Measurements from ENCODE around the gene DCLK2. TPM values are rescaled to one million over a fixed set of nuclear protein-coding genes. Genes with fewer than 3 reads are reported as not detected.
A peak's percentile ranks its signal among the peaks of the same experiment; 100 is the strongest.

The DCLK2 gene
- total RNA-seq, 2 experiments from 2014 or later, result not detected

DNA sequence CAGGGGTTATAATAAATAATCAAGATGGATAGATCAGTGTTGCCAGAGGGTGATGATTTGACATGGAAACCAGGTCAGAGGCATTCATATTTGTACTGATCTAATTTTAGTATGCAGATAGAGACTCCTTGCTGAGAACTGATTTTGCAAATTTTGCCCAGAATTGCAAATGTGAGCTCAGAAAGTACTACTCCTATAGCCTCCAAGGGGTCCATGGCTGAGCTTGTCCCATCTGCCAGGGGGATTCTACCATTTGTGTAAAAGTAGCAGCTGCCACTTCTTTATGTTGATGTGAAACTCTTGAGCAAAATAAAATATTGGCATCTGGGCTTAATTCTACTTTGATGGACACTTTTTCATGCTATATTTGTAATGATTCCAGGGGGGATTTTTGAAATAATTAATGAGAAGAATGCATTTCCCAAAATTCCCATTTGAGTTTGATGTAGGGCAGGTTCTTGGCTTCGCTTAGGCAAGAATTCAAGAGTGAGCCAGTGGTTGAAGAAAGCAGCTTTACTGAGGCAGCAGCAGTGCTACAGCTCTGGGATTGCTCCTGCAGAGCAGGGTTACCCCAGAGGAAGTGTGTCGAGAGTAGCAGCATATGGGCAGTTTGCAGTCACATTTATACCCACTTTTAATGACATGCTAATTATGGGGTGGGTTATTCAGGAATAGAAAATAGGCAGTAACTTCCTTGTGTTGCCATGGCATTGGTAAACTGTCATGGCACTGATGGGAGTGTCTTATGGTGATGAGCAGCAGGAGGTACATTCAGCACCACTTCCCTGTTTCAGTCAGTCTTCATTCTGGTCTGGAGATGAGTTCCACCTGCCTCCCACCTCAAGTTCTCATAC lies 38.7 kb upstream of the DCLK2 start:
- no peak overlapping the region for H3K27ac ChIP-seq (ENCODE audit: low read depth, low read length, poor library complexity, severe bottlenecking)
- ChIA-PET CTCF (ENCODE audit: unreplicated experiment) (interaction anchor here (0.5 kb wide), 1 partner anchor 169 kb away, joined by 3 read pairs; no protein-coding TSS in a partner anchor), POLR2A (no interaction called here)
- no peaks in the 10 kb centered on the region for H3K79me2 ChIP-seq (ENCODE audit: insufficient read depth, low read depth, low read length)
- H3K4me1 ChIP-seq (ENCODE audit: insufficient read depth, low read length, poor library complexity, severe bottlenecking), result peaks cover 10% of the 10 kb centered on the region
- H3K4me3 ChIP-seq (ENCODE audit: low read depth, low read length, poor library complexity, severe bottlenecking), result no peak overlapping the region
- BruUV-seq (replicated peaks), result no TSS peak
- H3K36me3 ChIP-seq (ENCODE audit: insufficient read depth, low read length), result no peaks in the 10 kb centered on the region
- no peaks in the 10 kb centered on the region for H3K9me2 ChIP-seq (ENCODE audit: insufficient read depth, low read length)
- TF ChIP-seq, protein P1, sequence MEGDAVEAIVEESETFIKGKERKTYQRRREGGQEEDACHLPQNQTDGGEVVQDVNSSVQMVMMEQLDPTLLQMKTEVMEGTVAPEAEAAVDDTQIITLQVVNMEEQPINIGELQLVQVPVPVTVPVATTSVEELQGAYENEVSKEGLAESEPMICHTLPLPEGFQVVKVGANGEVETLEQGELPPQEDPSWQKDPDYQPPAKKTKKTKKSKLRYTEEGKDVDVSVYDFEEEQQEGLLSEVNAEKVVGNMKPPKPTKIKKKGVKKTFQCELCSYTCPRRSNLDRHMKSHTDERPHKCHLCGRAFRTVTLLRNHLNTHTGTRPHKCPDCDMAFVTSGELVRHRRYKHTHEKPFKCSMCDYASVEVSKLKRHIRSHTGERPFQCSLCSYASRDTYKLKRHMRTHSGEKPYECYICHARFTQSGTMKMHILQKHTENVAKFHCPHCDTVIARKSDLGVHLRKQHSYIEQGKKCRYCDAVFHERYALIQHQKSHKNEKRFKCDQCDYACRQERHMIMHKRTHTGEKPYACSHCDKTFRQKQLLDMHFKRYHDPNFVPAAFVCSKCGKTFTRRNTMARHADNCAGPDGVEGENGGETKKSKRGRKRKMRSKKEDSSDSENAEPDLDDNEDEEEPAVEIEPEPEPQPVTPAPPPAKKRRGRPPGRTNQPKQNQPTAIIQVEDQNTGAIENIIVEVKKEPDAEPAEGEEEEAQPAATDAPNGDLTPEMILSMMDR (conservative IDR thresholded peaks at IDR 0.05; ENCODE audit: low read length), result no peak
- no peak for TF ChIP-seq EZH2phosphoT487 (IDR thresholded peaks at IDR 0.05; ENCODE audit: borderline replicate concordance, low read depth, low read length)
- no peaks in the 10 kb centered on the region for H4K20me1 ChIP-seq (ENCODE audit: insufficient read depth, low read length)
- intact Hi-C loops (cut with micrococcal nuclease; ENCODE audit: unreplicated experiment), result no loop called here
- DNase-seq (ENCODE audit: low spot score), result peak; percentile 4
- no peak overlapping the region for H2AFZ ChIP-seq (ENCODE audit: low read length)
- H3K9me3 ChIP-seq (ENCODE audit: low read length), result no peaks in the 10 kb centered on the region
- H3K4me2 ChIP-seq (ENCODE audit: low read length), result no peak overlapping the region

DNA sequence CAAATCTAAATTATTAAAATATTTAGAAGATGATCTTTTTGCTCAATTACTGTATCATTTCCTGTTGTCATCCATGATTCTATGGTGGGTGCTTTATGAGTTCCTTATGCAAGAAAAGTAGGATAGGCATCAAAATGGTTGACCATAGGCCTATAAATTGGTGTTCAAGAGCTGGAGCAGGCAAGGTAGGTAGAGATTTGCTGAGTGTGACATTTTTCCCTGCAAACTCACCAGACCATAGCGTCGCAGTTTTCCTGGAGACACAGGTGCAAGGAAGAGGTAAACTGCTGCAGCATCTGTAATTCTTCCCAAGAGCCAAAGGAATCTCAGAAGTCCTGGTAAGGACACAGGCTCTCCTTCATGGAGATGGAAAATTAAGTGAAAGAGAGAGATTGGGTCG lies 33.7 kb upstream of the DCLK2 start:
- TF ChIP-seq, protein P1 (conservative IDR thresholded peaks at IDR 0.05; ENCODE audit: low read length), result no peak
- no peak for TF ChIP-seq EZH2phosphoT487 (IDR thresholded peaks at IDR 0.05; ENCODE audit: borderline replicate concordance, low read depth, low read length)
- Histone ChIP-seq H3K4me3 (ENCODE audit: low read depth, low read length, poor library complexity, severe bottlenecking) (no peak overlapping the region), H2AFZ (ENCODE audit: low read length) (no peak overlapping the region), H3K79me2 (ENCODE audit: insufficient read depth, low read depth, low read length) (no peaks in the 10 kb centered on the region), H4K20me1 (ENCODE audit: insufficient read depth, low read length) (no peaks in the 10 kb centered on the region), H3K9me3 (ENCODE audit: low read length) (no peaks in the 10 kb centered on the region), H3K4me1 (ENCODE audit: insufficient read depth, low read length, poor library complexity, severe bottlenecking) (no peaks in the 10 kb centered on the region), H3K9me2 (ENCODE audit: insufficient read depth, low read length) (no peaks in the 10 kb centered on the region), H3K36me3 (ENCODE audit: insufficient read depth, low read length) (no peaks in the 10 kb centered on the region), H3K27ac (ENCODE audit: low read depth, low read length, poor library complexity, severe bottlenecking) (no peak overlapping the region), H3K4me2 (ENCODE audit: low read length) (no peak overlapping the region)
- DNase-seq (ENCODE audit: low spot score), result no peak
- ChIA-PET CTCF (ENCODE audit: unreplicated experiment) (no interaction called here), POLR2A (no interaction called here)
- intact Hi-C loops (cut with micrococcal nuclease; ENCODE audit: unreplicated experiment), result no loop called here
- BruUV-seq (replicated peaks), result no TSS peak

DNA sequence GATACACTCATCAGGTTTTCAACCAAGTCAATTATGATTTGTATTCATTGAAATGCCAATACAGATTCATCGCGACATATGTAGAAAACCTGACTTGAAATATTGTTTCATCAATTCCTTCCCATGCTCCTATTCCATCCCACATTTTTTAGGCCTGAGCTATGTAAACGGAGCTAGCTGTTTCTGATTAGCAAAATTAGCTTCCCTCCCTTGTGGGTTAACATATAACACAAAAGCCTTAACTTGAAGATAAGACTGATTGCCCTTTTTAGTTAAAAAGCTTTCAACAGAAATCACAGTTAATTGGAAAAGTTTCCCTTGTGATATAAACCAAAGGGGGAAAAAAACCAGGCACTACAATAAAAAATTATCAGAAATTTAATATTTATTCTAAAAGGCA lies 32.8 kb upstream of the DCLK2 start:
- intact Hi-C loops (cut with micrococcal nuclease; ENCODE audit: unreplicated experiment), result no loop called here
- TF ChIP-seq, protein P1 (conservative IDR thresholded peaks at IDR 0.05; ENCODE audit: low read length), result no peak
- TF ChIP-seq EZH2phosphoT487 (IDR thresholded peaks at IDR 0.05; ENCODE audit: borderline replicate concordance, low read depth, low read length), result no peak
- CTCF ChIA-PET (ENCODE audit: unreplicated experiment), result no interaction called here
- Histone ChIP-seq H4K20me1 (ENCODE audit: insufficient read depth, low read length) (no peaks in the 10 kb centered on the region), H3K4me3 (ENCODE audit: low read depth, low read length, poor library complexity, severe bottlenecking) (no peak overlapping the region), H3K27ac (ENCODE audit: low read depth, low read length, poor library complexity, severe bottlenecking) (no peak overlapping the region), H3K9me3 (ENCODE audit: low read length) (no peaks in the 10 kb centered on the region), H3K9me2 (ENCODE audit: insufficient read depth, low read length) (no peaks in the 10 kb centered on the region), H3K4me2 (ENCODE audit: low read length) (no peak overlapping the region), H2AFZ (ENCODE audit: low read length) (no peak overlapping the region), H3K79me2 (ENCODE audit: insufficient read depth, low read depth, low read length) (no peaks in the 10 kb centered on the region), H3K4me1 (ENCODE audit: insufficient read depth, low read length, poor library complexity, severe bottlenecking) (no peaks in the 10 kb centered on the region), H3K36me3 (ENCODE audit: insufficient read depth, low read length) (no peaks in the 10 kb centered on the region)
- no TSS peak for BruUV-seq (replicated peaks)
- DNase-seq (ENCODE audit: low spot score), result no peak
- POLR2A ChIA-PET, result interaction anchor here (0.7 to 0.9 kb wide), 2 partner anchors 14 to 97 kb away, joined by 3 read pairs; no protein-coding TSS in a partner anchor

Measured in OCI-LY7 (cell line).